ENCODE results near the gene DPP8.

Gene DPP8

DNA sequence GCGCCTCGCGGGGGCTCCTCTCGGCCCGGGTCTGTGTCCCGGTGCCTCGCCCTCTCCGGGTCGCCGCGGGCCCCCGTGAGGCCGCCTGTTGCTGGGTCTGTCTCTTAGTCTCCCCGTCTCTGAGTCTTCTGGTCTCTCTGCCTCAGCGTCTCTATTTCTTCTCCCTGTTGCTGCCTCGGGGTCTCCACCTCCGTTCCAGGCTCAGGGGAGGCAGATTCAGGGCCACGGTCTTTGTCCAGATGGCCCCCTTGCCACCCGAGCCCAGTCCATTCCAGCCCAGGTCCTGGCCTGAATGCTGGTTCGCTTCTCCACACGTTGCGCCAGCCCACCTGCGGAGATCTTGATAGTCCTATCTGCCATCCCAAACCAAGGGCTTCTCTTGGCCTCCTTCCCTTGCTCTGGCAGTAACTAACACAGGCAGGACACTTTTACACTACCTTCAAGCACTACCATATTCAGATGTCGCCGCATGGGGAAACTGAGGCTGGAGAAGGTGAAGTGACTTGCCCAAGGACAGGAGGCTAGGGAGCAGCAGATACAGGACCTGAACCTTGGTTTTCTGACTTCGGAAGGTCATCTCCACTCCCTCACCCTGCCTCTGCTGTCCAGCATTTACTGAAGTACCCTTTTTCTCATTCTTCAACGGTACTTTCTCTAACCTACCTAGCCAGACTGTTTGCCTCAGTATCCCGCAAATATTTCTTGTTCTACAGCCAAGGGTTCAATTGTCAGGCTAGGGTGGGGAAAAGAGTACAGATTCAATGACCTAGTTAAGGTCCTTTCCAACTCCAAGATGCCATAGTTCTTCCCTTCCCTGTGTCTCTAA lies 94.1 kb downstream of the DPP8 start:
- DNase-seq, result no peak

DNA sequence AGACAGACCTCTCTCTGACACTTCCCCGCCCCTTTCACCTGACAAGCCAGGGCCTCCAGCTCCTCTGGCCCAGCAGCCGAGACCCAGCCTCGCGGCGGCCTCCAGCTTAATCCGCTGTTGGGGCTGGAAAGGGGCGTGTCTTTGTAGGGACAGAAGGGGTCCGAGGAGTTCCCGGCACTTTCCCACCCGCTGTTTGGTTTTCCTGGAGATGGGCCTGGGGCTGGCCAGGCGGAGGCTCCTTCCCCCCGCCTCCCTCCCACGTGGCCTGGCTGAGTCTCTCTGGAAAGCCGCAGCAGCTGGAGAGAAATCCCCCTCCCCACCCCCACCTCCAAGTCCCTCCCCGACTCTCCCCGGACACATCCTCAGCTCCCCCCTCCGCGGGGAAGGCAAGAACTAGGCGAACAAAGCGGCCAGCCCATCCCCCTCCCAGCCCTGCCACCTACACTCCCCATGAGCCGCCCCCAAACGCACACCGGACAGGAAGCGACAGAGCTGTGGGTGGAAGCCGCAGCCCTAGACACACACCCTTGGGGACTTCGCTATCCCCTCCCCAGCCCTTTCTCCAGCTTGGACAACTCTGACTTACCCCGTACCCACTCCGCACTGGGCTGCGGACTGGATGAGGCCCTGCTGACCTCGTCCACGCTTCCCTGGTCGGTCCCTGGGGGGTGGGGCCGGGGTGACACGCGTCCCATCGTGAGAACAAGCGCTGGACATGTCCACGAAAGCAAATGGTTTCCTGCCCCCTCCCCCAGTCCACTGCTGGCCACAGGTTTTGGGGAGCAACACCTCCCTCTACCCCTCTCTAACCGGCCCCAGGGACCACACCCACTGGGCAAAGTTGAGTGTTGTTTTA lies 95.9 kb downstream of the DPP8 start:
- DNase-seq, result no peak

DNA sequence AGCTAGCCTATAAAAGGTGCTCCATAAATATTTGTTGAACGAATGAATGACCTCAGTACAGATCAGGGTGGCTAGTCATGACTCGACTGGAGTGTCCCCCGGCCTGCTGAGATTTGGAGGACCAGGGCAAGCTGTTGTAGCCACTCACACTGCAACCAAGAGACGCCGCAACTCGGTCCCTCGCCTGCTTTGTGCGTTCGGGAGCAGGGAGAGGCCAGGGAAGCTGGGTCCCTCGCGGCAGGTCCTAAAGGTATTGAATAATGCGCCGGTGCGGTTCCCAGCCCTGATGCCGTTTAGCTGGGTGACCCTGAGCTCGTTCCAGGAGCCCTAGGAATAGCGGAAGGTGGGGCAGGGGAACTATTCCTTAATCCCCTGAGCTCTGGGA lies 96.5 kb downstream of the DPP8 start:
- DNase-seq, result no peak

DNA sequence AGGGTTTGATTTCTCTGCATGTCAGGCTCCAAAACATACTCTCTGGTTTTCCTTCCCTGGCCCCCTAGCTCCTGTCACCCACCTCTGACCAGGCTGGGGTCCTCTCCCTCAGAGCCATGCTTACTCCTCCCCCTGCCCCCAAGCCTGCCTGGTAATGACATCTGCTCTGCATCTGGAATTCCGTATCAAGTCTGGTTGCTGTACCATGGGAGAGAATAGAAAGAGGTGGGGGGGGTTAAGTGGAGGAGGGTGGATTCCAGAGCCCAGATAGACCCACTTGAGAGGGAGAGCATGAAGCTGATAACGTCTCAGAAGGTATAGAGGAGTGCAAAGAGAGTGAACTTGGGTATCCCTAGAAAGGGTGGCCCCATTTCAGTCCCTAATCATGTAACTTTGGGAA lies 98.9 kb downstream of the DPP8 start:
- DNase-seq, result no peak

DNA sequence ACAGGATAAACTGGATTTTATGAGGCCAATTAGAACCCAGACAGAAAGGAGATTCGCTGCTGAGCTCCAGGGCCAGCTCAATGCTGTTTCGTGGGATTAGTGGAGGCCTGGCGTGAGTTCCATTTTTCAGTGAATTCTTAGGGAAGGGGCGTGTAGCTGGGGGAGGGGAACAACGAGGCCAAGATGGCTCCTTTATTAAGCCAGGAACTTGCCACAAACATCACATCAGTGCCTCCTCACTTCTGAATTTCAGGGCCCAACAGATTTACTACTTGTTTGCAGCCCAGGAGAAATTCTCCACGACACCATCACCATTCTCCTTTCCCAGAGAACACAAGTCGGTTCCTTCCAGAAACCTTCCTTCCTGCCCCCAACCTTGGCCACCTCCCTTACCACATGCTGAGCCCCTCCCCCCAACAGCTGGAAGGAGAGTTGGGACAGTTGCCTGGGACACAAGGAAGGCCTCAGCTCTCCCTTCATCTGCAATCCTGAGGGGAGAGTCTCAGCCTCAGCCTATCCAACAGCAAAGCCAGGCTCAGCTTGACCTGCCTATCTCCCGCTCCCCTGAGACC lies 100.6 kb downstream of the DPP8 start:
- no peak for DNase-seq

DNA sequence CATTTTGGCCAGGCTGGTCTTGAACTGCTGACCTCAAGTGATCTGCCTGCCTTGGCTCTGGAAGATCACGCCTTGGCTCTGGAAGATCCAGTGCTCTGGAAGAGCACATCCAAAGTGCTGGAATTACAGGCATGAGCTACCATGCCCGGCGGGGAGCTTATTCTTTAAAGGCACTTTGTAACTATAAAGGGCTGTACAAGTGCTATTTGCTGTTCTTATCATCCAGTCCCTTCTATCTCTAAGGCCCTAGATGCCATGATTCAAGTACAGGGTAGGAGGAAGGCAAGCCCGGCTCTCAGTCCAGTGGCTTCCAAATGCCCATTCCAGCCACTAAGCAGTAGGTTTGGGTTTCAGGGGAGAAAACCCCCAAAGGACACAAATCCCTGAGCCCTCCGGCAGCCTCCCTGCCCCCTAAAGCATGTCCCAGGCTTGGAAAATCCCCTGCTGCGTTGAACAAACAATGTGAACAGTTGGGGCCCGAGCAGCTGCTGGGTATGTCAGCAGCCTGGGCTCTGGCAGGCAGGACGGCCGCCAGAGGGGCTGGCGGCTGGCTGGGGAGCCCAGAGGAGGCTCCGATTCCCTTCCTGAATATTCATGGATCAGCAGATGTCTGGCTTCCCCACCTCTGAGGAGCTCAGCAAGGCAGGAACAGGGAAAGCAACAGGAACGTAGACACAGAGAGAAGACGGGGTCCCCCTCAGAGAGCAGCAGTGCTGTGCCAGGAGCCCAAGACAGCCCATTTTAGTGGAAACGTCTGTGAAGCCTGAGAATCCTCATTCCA lies 102.5 kb downstream of the DPP8 start:
- DNase-seq, result no peak

DNA sequence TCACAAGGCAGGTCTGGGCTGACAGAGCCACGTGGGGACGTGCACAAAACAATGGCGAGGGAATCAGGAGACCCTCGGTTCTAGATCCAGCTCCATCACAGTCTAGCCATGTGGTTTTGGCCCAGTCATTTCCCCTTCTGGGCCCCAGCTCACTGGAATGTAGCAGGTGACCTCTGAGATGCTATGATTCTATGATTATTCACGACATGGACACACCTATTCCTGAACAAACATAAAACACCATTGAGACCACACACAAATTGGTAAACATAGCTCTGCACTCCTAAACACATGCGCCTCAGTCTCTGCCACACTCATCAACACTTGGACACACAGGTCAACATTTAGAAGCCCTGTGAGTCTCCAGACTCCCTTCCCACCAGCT lies 103.7 kb downstream of the DPP8 start:
- DNase-seq, result no peak

DNA sequence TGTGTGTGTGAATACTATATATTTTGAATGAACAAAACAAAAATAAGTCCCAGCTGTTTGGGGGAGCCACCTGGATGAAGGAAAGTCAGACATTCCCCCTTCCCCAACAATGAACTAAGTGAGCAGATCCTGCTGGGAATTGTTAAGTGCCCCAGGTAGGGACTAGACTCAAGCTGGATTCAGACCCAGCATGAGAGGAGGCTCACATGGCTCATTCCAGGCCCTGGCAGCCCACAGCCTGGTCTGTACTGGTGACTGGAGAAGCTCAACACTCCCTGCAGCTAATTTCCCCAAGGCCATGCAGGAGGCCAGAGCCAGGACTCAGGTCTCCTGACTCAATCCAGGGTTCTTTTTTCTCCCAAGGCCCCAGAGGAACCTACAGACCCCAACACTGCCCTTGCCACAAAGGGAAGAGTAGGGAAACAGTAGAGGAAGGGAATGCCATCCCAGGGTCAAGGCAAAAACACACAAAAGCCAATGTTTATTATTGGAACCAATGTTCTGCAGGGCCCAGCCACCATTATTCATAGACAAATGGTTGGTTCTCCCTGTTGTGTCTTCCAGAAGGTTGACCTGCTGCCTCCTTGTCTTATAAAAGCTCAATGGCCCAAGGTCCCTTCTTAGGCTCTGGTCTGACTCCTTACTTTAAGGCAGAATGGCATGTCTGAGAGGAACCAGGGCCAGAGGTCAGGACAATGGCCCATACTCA lies 104.3 kb downstream of the DPP8 start:
- no peak for DNase-seq

DNA sequence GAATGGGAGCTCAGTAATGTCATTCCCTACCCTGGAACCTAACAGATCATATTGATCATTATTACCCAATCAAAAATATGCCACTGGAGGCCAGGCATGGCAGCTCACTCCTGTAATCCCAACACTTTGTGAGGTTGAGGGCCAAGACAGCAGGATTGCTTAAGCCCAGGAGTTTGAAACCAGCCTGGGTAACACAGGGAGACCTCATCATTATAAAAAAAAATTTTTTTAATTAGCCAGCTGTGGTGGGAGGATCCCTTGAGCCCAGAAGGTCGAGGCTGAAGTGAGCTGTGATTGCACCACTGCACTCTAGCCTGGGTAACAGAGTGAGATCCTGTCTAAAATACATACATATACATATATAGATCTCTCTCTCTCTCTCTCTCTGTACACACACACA lies 104.9 kb downstream of the DPP8 start:
- DNase-seq, result no peak

DNA sequence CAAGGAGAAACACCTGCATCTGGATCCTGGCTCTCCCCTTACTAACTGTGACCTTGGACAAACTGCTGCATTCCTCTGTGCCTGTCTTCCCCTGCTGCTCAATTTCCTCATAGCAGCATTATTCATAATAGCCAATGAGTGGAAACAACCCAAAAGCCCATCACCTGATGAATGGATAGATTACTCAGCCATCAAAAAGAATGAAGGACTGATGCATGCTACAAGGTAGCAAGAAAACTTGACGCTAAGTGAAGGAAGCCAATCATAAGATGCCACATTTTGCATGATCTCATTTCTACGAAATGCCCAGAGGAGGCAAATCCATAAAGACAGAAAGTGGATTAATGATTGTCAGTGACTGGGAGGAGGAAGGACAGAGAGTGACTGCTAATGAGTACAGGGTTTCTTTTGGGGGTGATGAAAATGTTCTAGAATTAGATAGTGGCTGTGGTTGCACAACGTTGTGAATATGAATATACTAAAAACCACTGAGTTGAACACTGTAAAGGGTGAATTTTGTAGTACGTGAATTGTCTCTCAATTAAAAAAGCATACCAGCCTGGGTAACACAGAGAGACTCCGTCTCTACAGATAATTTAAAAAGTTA lies 105.9 kb downstream of the DPP8 start:
- DNase-seq, result no peak

DNA sequence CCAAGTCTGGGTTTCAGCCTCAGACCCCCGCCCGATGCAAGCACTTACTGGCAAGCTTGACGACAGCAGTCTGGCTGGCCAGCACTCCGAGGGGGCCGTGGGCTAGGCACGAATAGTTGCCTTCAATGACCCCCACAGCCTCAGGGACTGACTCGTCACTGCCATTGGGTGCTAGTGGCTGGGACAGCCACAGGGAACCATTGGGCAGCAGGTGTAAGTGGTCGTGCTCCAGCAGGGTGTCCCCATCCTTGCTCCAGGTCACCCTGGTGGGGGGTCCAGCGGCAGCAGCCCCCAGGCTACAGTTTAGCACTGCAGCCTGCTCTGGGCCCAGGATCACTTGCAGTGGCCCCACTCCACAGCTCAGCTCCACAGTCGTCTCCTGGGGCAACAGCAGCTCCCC lies 106.5 kb downstream of the DPP8 start:
- no peak for DNase-seq

DNA sequence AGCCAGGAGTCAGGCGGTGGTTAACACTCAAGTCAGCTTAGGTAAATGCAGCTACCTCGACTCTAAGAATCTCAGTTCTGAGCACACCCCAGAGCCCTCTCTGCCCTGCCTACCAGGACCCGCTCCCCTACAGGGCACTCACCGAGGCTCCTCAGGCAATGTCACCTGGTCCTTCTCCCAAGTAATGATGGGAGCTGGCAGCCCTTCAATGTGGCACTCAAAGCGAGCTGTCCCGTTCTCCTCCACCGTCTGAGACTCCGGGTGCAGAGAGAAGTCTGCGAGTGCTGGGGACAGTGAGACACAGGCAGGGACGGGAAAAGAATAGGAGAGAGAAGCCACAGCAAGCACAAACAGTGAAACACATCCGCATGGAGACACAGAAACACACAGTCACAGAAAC lies 107.5 kb downstream of the DPP8 start:
- DNase-seq, result no peak

DNA sequence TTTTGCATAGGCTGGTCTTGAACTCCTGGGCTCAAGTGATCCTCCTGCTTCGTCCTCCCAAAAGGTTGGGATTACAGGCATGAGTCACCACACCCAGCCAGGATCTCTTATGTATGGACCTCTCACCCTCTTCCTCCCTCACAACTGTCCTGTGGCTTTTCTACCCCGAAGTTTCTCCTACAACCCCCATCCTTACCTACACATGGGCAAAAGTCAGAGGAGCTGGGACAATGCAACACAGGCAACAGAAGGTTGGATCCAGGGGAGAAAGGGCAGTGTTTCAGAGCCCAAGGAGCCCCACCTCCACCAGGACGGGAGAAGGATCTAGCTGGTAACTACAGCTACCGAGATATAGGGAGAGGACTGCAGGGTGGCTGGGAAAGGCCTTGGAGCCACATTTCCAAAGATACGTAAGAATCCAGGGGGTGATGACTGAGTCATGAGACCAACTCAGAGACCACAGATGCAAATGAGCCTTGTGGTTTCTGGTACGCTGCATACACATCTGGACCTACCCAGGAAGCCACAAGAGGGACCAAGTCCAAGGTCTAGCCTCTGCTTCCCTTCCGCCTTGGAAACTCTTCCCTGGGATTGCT lies 108.4 kb downstream of the DPP8 start:
- no peak for DNase-seq

DNA sequence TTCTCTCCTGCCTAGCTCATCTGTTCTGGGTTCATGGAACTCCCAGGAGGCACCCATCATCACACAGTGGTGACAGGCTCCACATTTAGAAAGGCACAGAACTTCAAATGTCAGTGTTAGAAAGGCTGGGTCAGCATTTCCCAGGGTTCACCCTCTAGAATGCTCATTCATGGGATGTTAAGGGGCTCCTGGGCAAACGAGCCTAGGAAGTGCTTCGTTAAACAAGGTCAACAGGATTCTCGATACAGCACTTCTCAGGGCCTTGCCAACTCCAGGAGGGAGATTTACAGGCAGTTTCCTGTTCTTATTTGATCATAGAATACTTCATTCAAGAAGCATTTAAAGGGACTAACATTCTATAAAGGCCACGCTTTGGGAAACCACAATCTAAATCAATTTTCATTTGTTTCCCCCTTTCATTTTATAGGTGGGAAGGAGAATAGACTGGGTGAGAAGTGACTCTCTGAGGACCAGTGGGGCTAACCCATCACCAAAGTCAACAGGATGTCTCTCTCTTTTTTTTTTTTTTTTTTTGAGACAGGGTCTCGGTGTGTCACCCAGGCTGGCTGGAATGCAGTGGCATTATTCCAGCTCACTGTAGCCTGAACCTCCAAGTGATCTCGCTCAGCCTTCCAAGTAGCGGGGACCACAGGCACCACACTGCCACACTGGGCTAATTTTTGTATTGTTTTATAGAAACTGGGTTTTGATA lies 109.0 kb downstream of the DPP8 start:
- DNase-seq, result no peak

DNA sequence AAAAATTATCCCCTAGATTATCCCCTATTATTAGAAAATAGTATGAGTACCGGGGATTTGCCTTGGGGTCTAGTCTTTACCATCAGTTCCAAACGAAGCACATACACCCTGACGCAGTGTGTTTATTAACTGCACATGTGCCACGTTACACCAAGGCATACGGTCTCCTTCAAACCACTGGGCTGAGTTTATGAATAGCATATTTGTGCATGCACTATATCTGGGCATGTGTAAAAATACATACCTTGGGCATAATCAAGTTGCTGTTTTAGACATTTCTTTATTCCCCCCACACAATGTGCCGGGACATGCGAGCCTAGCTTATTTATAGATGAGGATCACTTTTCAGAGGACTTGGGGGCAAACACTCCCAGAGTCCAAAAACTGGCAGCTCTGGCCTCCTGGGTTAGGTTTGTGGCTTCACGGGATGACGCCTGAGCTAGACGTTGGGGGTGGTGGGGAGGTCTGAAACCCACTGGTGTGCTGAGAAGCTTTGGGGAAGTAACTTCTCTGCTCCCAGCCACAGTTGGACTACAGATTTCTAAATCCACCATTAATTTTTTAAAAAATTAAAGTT lies 111.0 kb downstream of the DPP8 start:
- DNase-seq, result no peak

DNA sequence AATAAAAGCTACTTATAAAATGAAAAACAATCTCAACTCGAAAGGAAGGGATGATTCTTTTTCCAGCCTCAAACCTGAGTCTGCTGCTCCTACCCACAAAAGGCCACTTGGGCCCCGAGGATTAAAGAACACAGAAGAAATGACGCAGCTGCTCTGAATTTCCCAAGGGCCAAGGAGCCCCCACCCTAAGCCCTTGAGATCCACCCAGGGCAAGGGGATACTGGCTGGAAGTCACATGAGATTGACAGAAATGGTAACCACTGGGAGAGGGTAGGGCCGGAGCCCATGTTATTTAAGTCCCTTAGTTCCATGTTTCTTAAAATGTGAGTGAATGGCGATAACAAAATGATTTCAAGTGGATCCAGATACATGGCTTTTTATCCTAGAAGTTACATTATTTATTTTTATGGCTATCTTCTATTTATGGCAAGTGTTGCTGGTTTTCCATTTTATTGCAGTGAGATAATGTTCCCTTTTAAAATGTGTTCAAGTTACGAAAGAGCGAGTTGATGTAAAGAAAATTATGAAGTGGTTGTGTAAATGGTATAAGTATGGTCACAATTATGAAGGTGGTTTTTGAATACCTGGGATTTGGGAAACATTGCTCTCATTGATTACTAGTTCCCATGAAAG lies 111.6 kb downstream of the DPP8 start:
- DNase-seq, result no peak

DNA sequence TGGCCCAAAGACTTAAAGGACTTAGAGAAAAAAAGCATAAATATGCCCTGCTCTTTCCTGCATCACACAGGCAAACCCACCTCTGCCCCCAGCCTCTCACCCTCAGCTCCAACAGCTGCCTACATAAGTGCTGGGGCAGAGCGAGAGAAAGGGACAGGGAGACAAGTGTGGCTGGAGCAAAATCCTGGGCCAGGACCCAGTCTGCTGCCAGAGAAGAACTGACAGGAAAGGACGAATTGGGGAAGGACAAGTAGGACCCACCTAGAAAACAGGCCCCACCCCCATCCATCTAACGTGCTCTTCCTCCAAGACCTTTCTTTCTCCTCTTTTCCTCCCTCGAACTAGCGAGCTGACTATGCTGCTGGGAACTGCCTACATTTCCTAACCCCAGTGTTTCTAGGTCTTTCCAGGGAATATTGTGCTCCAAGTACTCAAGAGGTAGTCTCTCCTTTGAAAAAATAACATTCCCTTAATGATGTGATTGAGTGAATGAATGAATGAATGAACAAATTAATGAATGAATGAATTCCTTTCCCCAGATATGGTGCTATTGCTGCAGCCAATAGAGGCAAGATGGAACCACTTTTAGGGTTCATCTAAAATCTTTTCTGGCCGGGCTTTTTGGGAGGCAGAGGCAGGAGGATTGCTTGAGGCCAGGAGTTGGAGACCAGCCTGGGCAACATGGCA lies 113.2 kb downstream of the DPP8 start:
- DNase-seq, result no peak

DNA sequence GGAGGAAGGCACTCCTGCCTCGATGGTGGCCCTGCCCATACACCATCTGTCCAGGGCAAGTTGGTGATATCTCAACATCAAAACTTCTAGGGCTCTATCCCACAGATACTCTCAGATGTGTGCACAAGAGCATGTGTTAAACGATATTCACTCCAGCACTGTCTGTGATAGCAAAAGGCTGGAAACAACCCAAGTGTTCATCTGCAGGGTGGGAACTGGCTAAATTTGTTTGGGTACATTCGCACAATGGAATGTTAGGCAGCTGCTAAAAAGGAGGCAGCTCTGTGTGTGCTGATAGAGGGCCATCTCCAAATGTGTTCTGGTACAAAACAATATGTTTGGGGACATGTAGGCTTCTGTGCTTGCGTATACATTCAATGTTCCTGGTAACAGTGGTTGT lies 114.5 kb downstream of the DPP8 start:
- DNase-seq, result no peak

DNA sequence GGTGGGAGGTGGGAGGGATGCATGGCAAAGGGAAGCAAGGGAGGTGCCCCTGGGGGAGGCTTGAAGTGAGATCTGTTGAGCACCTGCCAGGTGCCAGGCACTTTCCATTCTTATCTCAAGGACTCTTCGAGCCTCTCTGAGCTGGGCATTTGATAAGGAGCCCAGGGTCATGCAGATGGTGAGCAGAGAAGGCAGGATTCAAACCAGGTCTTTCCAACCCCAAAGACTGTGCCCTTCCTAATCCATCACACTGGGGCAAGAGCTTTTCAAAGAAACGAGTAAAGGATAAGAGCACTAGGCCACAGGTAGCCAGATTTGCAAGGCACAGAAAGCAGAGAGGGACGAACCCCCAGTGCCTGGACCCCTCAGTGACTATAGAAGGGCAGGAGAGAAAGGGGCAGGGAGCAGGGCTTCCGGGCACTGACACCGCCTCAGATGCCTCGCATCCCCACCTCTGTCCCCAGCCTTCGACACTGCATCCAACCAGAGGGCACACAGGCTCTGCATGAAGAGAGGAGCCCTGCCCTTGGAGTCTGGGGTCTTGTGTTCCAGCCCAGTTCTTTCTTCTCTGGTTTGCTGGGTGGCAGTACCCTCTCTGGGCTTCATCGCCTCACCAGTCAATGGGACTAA lies 115.8 kb downstream of the DPP8 start:
- DNase-seq, result no peak

Measured in NCI-H2029 (cell line).